22Rv1 (cell line): ENCODE data around the gene TP73.

ENCODE experiments used
- CTCF ChIP-seq: fragments of 450-650 bp; IDR thresholded peaks from 2 replicates; pipeline ENCODE4 v1.5.1; 2017; ENCODE audit warnings: mild to moderate bottlenecking
- ZFX ChIP-seq: fragments of 450-650 bp; IDR thresholded peaks from 2 replicates; pipeline ENCODE4 v1.6.1; 2017; ENCODE audit warnings: antibody characterized with exemption, borderline replicate concordance

DNA sequence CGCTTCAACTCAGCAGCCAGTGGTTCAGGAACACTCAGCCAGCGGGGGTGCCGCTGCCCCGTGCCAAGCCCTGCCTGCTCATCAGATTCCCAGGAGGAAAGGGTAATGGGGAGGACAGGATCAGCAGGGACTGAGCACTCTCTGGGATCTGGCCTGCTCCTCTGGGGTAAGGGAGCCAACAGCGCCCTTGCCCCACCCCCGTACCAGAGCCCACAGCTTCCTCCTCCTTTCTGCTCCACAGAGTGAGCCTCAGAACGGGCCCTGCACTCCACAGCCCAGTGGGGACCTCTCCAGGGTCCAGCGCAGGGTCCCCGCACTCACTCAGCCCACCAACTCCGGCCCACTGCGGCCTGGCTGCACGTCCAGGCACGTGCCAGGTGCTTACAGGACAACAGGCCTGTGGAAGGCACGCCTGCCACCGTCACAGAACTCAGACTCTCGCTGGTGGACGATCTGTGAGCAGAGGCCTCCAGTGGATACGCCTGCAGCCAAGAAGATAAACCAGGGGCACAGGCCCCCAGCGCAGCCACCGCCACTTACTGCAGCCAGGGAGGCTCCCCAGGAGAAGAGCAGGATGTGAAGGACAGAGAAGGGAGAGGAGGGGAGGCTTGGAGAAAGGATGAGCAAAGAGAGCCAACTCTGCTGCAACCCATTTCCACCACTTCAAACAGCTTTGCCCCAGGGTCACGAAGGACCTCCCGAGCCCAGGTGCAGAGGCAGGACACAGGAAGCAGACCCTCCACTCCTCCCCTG lies 43.1 kb upstream of the TP73 start:
- TF ChIP-seq CTCF (no peak), ZFX (no peak)
